HPDE6-E6E7 (cell line): Measurements from ENCODE around the gene NLGN1.
A peak's percentile ranks its signal among the peaks of the same experiment; 100 is the strongest.

Experiments used
- DNase-seq: peaks from one replicate; pipeline ENCODE4 v3.0.0; 2011; ENCODE audit warnings: missing footprints; ENCODE audit errors: extremely low spot score

NLGN1 gene

DNA sequence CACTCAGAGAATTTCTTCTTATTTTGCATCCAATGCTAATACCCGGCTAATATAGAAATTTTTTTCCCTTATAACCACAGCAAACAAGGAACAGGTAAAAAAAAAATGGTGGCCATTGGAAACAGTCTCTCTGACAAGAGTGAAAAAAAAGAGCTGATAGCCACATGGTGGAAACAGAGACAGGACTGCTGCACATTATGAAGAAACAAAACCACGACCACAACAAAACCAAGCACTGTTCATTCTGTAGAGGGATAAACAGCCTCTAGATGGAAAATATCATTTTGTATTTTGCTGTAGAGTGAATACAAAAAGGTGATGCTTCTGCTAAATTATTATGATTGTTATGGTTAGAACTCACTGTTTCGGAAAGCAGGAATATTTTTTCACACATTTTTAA lies 686.2 kb downstream of the NLGN1 start:
- DNase-seq = no peak

- no peak for DNase-seq
Measured at GRCh38 chr3:174089592-174089991, 692.0 kb downstream of the NLGN1 start.

DNA sequence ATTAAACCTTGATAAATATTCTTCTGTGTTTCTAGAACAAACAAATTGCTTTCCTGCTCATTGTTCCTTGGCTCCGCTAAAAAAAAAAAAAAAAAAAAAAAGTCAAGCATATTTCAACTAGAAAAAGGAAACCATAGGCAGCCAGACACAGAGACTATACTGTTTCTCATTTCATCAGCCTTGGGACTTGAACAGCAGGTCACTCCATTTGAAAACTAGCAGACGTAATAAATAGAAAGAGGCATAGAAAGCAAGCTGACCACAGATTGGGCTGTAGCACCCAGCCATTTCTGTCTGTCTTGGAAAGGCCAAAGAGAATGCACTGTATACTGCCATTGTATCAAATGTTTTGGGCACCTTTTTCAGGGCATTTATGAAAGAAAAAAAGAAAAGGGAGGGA lies 697.1 kb downstream of the NLGN1 start:
- no peak for DNase-seq

DNA sequence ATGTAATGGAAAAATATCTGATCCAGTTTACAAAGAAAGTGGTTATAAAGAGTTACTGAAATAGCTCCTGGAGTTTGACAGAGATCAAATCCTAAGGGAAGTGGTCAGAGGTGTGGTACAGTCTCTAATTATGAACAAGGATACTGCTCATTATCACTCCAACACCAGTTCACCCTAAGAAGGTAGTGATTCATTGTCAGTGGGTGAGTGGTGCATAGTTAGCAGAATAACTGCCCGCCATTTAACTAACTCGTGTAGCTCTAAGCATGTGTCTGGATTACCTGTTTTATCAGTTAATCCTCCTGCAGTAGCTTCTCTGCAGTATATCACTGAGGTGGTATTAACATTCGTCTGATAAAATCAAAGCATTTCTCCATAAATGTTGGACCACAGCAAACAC lies 700.1 kb downstream of the NLGN1 start:
- no peak for DNase-seq

- DNase-seq = no peak
Measured at GRCh38 chr3:174098746-174099145, 701.2 kb downstream of the NLGN1 start.

- DNase-seq = no peak
Measured at GRCh38 chr3:174099724-174100123, 702.2 kb downstream of the NLGN1 start.

GRCh38 chr3:174100744-174101143 lies 703.2 kb downstream of the NLGN1 start:
- DNase-seq = peak; percentile 3

DNA sequence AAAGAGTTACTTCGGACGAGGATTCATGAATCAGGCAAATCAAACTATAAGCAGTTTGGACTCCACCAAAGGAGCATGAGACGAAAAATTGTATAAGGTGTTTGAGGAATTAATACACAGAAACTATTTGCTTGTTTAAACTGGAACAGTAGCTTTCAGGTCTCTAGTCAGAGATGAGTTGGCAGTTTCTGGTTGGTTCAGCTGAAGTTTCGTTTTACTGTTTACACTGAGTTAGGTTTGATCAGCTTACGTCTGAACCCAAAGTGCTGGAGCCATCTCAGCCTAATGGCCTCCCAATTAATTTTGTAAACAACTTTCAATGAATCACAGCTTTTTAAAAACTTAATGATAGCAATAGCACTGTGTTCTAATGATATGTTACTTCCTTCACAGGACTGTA lies 703.7 kb downstream of the NLGN1 start:
- DNase-seq = no peak

- DNase-seq = no peak
Measured at GRCh38 chr3:174102274-174102673, 704.7 kb downstream of the NLGN1 start.

DNA sequence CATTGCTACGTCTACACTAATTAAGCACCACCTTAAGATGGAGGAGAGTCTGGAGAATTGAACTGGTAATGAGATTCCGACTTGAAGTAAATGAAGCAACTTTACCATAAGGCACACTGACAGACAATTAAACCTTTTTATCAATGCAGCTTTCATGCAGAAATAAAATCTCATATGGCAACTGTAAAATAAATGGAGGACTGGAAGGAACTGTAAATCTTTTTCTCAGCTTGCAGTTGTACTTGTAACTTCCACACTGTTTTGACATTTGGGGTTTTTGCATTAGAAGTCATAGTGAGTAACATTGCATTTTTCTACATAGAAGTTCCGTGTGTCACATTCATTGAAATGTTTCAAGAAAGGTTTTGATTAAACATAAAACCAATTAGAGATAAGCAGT lies 705.3 kb downstream of the NLGN1 start:
- no peak for DNase-seq

GRCh38 chr3:174110761-174111160 lies 713.2 kb downstream of the NLGN1 start:
- DNase-seq = no peak

DNA sequence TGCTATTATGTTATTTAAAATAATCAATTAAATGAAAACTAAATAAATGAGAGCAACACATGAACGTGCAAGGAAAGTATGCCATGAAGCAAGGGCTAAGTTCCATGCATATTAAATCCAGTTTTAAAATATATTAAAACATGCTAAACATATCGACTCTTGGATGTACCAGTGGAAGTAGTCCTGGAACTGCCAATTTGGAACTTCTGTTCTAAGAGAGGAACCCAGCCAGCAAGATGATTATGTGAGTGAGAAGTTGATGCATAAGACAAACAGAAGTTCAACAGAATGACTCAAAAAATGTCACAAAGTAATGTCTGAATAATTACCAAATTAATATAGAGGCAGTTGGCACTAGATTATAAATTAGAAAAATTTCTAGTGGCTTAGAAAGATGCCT lies 714.2 kb downstream of the NLGN1 start:
- DNase-seq = no peak

- DNase-seq = no peak
Measured at GRCh38 chr3:174116421-174116820, 718.9 kb downstream of the NLGN1 start.

DNA sequence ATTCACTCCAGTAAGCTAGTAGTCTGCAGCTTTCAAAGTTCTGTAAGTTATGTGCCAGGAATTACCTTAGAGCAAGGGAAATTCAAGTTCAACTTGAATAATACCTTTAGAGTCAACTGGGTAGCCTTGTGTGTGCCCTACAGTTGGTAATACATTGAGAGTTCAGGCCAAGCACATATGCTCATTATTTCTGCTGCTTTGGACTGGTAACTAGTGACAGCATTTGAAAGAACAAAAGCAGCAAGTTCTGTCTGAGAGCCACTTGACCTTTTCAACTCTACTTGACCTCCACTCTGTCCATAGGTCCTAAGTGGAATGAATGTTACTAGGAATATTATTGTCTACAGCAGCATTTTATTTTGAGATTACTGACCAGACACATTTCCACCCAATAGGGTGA lies 723.5 kb downstream of the NLGN1 start:
- no peak for DNase-seq

DNA sequence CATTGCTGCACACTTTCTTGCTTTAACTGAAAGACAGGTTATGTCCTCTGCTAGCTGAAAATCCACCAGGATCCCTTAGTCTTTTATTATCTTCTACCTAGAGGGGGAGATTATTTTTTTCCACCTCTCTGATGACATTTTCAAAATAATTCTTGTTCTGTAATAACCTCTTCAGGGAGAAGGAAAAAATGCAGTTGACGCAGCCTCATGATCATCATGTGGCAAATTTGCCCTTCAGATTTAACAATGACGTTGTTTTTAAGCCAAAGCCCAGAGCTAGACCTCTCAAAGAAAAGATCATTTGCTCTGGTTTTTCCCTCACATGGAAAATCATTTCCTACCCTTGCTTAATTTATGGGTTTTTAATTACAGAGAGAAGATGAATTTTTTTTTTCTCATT lies 724.9 kb downstream of the NLGN1 start:
- DNase-seq = no peak

- peak; percentile 8 for DNase-seq
Measured at GRCh38 chr3:174125267-174125824, 727.8 kb downstream of the NLGN1 start.

DNA sequence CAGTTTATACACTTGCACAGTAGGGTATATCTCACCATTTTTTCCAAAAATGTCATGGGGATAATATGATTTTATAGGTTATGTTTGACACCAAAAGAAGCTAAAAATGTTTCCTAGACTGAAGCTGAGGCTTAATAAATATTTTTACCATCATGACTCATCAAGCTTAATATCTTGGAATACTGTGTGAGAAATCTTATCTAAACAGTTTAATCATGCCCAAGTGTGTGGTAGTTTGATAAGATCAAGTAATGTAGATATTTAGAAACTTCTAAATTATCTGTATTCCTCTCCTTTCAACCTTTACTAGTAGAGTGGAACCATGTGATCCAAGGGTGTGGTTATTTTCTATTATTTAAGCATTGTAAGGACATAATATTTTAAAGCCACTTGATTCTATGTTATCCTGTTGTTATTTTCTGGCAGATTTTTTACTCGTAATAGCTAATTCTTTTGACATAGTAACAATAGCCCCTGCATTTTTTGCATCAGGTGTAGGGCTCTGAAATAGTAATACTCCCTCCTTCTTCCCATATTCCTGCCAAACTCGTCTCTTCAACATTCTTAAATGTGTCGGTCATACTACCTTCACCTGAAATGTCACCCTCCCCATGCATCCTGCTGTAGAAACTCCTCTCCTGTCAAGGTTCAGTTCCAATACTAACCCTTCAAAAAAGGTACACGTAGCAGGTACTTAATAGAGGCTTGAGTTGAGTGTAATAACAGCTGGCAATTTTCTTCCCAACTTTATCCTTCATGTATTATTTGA lies 729.6 kb downstream of the NLGN1 start:
- no peak for DNase-seq

DNA sequence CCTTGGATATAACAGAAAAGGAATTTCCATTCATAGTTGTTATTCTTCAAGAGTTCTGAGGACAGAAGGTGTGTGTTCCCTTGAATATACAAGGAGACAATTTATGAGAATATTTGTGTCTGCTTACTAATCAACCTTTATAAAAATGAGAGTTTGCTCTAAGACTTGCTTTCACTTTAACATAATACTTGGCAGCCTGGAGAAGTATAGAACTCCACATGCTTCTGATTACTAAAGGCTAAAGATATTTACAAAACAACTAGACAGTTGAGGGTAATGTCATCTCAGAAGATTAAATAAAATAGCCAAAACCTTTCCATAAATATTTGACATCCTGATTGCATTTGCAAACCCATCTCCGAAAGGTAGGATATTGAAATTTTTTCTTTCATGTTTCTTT lies 734.5 kb downstream of the NLGN1 start:
- DNase-seq = no peak

- no peak for DNase-seq
Measured at GRCh38 chr3:174132421-174133042, 735.0 kb downstream of the NLGN1 start.

DNA sequence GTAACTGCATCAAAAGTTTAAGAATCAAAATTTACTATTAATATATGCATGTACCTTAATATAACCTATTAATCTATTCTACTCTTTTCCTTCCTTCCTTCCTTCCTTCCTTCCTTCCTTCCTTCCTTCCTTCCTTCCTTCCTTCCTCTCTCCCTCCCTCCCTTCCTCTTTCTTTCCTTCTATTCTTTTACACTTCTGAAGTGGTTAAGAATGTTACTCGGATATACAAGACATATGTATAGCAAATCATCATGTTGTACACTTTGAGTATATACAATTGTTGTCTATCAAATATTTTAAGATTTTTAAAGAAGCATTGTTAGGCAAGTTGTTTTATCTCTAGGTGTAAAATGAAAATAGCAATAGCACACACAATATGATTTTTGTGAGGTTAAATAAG lies 748.5 kb downstream of the NLGN1 start:
- no peak for DNase-seq

GRCh38 chr3:174147798-174148197 lies 750.3 kb downstream of the NLGN1 start:
- DNase-seq = no peak

DNA sequence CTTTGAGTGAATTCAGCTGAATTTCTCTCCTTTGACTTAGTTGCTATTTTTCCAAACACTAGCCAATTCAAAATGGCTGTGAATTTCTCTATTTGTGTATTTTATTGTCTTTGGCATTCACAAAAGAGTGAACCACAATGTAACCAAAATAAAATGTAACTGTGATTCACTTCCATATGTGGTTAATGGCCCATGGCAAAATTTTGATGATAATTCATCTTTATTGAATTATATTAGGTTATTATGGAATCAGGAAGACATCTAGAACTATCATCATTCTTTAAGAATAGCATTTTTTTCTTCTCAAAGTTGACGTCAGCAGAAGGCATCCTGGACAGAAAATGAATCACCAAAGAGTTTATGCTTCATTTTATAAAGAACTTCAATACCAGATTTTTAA lies 756.3 kb downstream of the NLGN1 start:
- DNase-seq = no peak

- DNase-seq = no peak
Measured at GRCh38 chr3:174156200-174156599, 758.7 kb downstream of the NLGN1 start.
